ENCODE data around the gene TAGLN.
A peak's percentile ranks its signal among the peaks of the same experiment; 100 is the strongest.

The TAGLN gene

GRCh38 chr11:117212697-117213355 is 13.7 kb downstream of the TAGLN start:
- no peak for DNase-seq

- no peak for DNase-seq
Measured at GRCh38 chr11:117214404-117215110, 15.4 kb downstream of the TAGLN start.

DNA sequence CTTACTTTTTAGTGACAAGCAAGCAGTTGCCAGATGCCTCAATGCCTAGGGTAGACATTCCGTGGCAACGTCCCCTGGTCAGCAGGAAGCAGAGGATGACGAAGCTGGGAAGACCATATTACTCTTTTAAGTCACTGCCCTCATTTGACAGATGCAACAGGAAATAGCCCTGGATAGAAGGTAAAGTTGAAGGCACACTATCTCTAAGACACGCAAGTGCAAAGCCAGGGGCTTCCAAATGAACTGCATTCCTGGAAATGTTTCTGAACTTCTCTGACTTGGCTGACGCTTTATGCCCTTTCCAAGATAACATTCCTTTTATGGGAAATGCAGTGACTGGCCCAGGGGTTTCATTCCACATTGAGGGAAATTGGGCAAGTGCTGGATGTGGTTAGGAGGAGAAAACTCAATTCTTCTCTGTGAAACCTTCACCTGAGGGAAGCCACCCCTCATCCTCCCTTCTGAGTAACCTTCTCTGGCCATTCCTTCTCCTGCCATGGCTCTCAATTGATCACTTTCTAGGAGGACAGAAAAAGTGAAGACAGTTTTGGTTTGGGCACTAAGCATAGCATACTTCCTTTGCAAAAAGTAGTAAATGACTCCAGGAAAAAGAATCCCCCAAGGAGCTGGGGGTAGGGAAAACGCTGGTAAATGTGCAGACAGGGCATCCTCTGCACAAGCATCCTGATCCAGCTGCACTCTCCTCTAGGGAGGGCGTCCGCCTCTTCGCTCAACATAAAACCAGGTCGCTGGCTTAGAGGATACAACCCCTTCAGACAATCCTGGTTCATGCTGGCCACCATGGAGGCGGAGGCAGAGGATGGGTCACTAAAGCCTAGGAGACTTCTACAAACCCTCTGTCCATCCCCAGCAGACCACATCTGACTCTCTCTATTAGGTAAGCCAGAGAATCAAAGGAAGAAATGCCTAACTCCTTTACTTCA is 18.2 kb downstream of the TAGLN start:
- DNase-seq, result no peak

DNA sequence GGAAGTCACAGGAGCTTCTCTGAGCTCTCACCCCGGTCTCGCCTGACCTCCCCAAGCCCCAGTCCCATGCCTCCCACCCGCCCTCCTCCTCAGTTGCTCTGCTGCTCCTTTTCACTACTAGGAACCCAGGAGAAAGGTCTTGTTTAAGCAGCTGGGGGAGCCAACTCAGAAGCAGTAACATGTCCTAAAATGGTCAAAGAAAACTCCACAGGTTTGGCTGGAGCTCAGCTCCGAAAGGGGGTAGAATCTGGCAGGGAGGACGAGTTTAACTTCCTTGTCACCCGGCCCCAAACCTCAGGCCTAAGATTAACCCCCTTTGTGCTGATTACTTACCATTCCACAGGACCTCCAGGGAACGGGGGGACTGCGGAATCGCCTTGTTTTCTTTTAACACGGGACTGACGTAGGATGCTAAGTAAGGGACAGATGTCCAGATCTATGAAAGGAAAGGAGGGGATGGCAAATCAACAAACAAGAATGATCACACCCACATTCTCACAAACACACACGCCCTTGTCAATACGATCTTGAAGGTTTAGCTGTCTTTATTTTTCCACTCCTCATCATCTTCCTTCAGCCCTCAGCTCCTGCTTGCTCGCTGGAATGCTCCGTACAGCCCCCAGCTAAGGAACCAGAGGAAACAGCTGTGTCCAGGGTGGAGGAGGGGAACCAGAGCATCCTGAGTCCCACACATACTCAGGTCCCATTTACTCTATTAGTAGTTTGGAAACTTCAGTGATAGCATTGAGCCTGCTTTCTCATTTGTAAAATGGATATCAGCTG is 19.2 kb downstream of the TAGLN start:
- DNase-seq, result peak in 1 of 58 donors; percentile 14

DNA sequence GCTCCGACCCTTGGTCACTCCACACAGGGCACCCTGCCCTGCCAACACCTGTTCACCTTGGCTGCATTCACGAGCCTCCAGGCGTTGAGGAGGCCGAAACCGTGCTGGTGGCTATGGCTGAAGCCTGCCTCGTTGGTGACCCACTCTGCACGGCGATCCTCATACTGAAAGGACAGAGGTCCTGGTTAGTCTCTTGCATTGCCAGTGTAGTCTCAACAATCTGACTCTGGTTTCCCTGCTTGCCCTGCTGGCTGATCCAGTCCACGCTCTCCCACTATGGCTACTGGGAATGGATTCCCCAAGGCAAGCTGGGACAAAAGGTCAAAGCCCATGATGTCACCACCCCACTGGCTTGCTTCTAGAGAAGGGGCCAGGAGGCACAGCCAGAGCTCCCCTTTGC is 19.8 kb downstream of the TAGLN start:
- no peak for DNase-seq

- DNase-seq, result no peak
Measured at GRCh38 chr11:117219455-117219854, 20.3 kb downstream of the TAGLN start.

DNA sequence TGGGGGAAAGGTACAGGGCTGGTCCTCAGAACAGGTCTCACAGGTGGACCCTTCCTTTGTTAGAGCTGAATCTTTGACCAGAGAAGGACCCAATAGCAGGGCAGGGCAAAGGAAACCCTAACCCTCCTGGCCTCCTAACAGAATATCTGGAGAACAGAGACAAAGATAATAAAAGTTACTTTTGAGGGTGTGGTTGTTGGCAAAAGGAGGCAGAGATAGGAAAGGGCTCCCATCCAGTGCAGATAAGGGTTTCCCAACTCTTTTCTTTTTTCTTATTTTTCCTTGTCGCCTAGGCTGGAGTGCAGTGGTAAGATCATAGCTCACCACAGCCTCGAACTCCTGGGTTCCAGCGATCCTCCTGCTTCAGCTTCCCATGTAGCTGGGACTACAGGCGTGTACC is 20.8 kb downstream of the TAGLN start:
- DNase-seq, result no peak

GRCh38 chr11:117220568-117220967 is 21.4 kb downstream of the TAGLN start:
- DNase-seq, result peak in 48 of 58 donors; percentile 22 to 89 (median 59)

DNA sequence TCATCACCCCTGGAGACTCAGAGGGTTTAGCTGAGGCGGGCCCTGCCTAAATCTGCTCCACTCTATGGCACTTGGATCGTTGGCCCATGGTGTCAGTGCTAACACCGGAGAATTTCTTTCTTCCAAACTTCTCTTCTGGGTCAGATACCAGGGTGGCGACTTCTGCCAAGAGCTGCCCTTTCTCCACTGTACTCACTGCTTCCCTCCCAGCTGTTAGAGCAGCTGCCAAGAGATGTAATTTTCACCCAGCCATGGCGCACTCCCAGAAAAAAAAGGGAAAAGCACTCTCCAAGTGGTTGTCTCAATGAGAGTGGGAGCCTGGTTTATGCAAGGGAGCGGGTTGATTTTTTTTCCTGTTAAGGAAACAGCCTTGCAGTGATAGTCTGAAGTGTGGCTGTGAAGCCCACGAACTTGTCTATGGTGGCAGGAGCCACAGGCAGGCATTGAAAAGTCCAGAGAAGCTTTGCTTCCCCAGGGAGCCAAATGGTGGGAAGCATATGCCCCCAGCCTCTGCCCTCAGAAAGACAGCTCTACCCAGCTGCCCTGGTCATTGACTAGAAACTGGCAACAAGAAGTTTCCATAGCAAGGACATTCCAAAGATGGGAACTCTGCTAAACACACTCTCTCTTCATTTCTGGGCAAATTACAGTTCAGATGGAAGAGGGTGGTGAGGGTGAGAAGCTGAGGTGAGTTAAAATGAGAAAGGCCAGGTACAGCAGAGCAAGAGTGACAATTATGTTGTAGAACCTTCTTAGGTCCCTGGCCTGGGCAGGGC is 22.0 kb downstream of the TAGLN start:
- DNase-seq, result peak in 10 of 58 donors; percentile 31 to 65 (median 61)

DNA sequence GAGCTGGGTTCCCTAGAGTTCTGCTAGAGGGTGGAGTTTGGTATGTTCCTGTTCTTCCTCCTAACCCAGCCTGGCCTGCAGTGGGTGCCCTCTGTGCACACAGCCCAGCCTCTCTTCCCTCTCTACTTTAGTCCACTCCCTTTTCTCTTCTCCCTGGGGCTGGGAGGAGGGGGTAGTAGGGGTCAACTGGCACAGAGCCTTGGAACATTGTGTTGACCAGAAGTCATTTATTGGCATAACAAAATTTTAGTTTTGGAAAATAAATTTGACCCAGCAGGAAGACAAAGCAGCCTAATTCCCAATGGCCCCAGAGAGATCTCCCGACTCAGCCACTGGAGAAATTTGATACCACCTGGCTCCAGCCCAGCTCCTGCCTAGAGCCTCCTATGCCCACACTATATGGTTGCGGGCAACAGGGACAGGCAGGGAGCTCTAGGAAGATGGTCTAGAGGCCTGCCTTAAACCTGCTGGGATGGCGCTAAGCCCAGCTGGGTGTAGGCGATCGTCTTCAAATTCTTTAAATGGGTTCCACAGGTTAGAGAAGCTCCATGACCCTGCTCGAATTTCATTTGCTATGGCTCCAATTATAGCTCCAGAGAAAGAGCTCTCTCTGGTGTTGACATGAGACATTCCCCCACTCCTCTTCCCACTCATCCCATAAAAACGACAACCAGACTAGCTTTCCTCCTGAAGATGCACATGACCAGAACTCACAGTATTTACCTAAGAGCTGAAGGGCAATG is 22.8 kb downstream of the TAGLN start:
- no peak for DNase-seq

- DNase-seq, result no peak
Measured at GRCh38 chr11:117222991-117223740, 24.0 kb downstream of the TAGLN start.

GRCh38 chr11:117223741-117224689 is 24.8 kb downstream of the TAGLN start:
- no peak for DNase-seq

DNA sequence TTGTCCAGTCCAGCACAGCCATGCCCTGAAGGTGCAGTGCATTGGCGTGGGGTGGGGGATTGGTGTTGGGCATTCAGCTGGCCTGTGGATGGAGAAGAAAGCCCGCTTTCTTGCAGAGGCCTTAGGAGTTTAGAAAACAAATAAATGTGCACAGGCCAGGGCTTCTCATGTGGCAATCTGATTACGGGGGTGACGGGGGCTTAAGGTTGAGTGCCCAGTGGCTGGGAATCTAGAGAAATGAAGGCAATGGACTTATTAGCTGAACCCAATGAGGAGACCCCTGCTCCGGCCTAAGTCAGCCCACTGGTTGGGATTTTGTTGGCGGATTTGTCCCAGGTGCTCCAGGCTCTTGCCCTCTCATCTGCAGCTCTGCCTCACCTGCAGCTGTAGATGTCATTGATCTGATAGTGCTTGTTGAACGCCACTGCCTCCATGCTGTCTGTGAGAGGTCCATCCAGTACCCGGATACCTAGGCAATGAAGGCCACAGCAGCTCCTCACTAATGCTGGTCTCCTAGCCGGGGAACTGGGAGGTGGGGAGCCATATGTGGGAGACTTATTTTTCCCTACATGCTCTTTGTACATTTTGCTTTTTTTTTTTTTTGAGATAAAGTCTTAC is 26.5 kb downstream of the TAGLN start:
- DNase-seq, result no peak

DNA sequence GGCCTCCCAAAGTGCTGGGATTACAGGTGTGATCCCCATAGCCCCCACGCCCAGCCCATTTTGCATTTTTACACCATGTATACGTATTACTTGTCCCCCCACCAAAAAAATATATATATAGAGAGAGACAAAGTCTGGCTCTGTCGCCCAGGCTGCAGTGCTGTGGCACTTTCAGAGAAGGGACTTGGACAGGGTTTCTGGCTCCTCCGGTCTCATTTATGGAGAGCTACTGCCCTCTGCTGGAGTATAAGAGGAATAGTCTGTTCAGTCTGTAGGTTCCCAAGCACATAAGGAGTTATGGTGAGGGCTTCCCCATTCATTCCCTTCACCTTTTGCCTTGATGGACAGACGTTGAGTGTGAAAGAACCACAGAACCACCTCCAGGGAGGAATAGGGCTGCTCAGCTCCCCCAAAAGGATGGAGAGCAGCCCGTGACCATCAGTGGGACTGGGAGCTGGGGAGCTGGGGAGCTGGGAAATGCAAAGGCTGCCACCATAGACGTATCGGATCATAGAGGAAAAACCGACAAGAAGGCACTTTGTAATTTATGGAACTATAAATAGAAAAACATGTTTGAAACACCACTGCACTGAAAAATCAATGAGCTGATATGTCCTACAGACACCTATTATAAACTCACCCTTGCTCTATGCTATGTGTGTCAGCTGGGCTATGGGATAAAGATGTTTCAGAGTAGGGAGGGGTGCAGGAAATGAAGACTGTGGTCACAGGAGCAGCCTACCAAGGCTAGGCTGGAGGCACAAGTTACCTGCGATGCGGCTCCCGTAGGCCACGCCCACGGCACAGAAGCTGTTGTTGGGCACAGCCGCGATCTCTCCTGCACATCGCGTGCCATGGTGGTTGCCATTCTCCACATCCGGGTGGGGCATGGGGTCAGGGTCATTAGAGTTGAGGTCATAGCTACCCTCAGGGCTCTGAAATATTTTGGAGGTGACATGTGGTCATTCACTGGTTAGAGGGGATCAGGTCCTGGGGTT is 27.5 kb downstream of the TAGLN start:
- DNase-seq, result peak in 28 of 58 donors; percentile 13 to 76 (median 38)

GRCh38 chr11:117228091-117228490 is 28.9 kb downstream of the TAGLN start:
- DNase-seq, result no peak

- no peak for DNase-seq
Measured at GRCh38 chr11:117229411-117229810, 30.2 kb downstream of the TAGLN start.

Measured in anterior cingulate cortex (tissue), 58 donors.